Hematopoietic multipotent progenitor cell treated with erythropoietin and hydrocortisone succinate and interleukin-3 and kit ligand, for 6 days (in vitro differentiated cells): Measurements from ENCODE around the gene ZNF429.
A peak's percentile ranks its signal among the peaks of the same experiment; 100 is the strongest.
"Not testable (repeated sequence)": the region's sequence is repeated elsewhere in the genome, so short reads cannot be mapped to it uniquely, and the experiment has no call there.

Experiments used
- DNase-seq: peaks from one replicate; pipeline ENCODE4 v3.0.0-alpha.2; 2015

The ZNF429 gene

GRCh38 chr19:21519488-21519887 lies 14.1 kb downstream of the ZNF429 start:
- no peak for DNase-seq

GRCh38 chr19:21532904-21533303 lies 27.5 kb downstream of the ZNF429 start:
- no peak for DNase-seq

- not testable (repeated sequence) for DNase-seq
Observed at GRCh38 chr19:21536741-21537290, 31.4 kb downstream of the ZNF429 start.

- no peak for DNase-seq
Observed at GRCh38 chr19:21559444-21559843, 54.0 kb downstream of the ZNF429 start.

- no peak for DNase-seq
Observed at GRCh38 chr19:21564406-21564805, 59.0 kb downstream of the ZNF429 start.

- DNase-seq, result peak; percentile 46
Observed at GRCh38 chr19:21566073-21566472, 60.7 kb downstream of the ZNF429 start.

GRCh38 chr19:21567806-21568205 lies 62.4 kb downstream of the ZNF429 start:
- not testable (repeated sequence) for DNase-seq

- DNase-seq, result peak; percentile 97
Observed at GRCh38 chr19:21568816-21569493, 63.6 kb downstream of the ZNF429 start.

- peak; percentile 71 for DNase-seq
Observed at GRCh38 chr19:21569494-21569865, 64.1 kb downstream of the ZNF429 start.

- DNase-seq, result no peak
Observed at GRCh38 chr19:21571316-21571715, 65.9 kb downstream of the ZNF429 start.

GRCh38 chr19:21574607-21575006 lies 69.2 kb downstream of the ZNF429 start:
- DNase-seq, result no peak

GRCh38 chr19:21576481-21576880 lies 71.1 kb downstream of the ZNF429 start:
- DNase-seq, result no peak

- DNase-seq, result no peak
Observed at GRCh38 chr19:21580101-21580500, 74.7 kb downstream of the ZNF429 start.

- DNase-seq, result no peak
Observed at GRCh38 chr19:21580818-21581217, 75.4 kb downstream of the ZNF429 start.

GRCh38 chr19:21581646-21582240 lies 76.3 kb downstream of the ZNF429 start:
- peak; percentile 30 for DNase-seq

GRCh38 chr19:21584537-21584936 lies 79.1 kb downstream of the ZNF429 start:
- no peak for DNase-seq

GRCh38 chr19:21585281-21585890 lies 80.0 kb downstream of the ZNF429 start:
- no peak for DNase-seq

GRCh38 chr19:21586311-21587116 lies 81.1 kb downstream of the ZNF429 start:
- DNase-seq, result peak; percentile 76

GRCh38 chr19:21587117-21587461 lies 81.7 kb downstream of the ZNF429 start:
- DNase-seq, result peak; percentile 82

- no peak for DNase-seq
Observed at GRCh38 chr19:21587549-21587948, 82.1 kb downstream of the ZNF429 start.

GRCh38 chr19:21588065-21588601 lies 82.7 kb downstream of the ZNF429 start:
- no peak for DNase-seq

GRCh38 chr19:21590867-21591266 lies 85.5 kb downstream of the ZNF429 start:
- no peak for DNase-seq

- peak; percentile 71 for DNase-seq
Observed at GRCh38 chr19:21593008-21593481, 87.6 kb downstream of the ZNF429 start.
